ENCODE measurements around the gene NRG2.

NRG2 gene

GRCh38 chr5:139900546-139901250 is 142.4 kb downstream of the NRG2 start:
- DNase-seq: no peak

- DNase-seq: no peak
These were observed 144.1 kb downstream of the NRG2 start for GRCh38 chr5:139898981-139899380.

GRCh38 chr5:139897982-139898381 is 145.1 kb downstream of the NRG2 start:
- DNase-seq: no peak

- DNase-seq: no peak
These were observed 145.8 kb downstream of the NRG2 start for GRCh38 chr5:139897342-139897741.

- DNase-seq: no peak
These were observed 146.4 kb downstream of the NRG2 start for GRCh38 chr5:139896718-139897117.

- no peak for DNase-seq
These were observed 147.5 kb downstream of the NRG2 start for GRCh38 chr5:139895647-139896046.

- DNase-seq: no peak
These were observed 148.1 kb downstream of the NRG2 start for GRCh38 chr5:139895046-139895445.

- DNase-seq: no peak
These were observed 149.2 kb downstream of the NRG2 start for GRCh38 chr5:139893873-139894272.

- no peak for DNase-seq
These were observed 153.7 kb downstream of the NRG2 start for GRCh38 chr5:139889410-139889809.

- no peak for DNase-seq
These were observed 154.7 kb downstream of the NRG2 start for GRCh38 chr5:139888370-139888769.

- DNase-seq: no peak
These were observed 156.9 kb downstream of the NRG2 start for GRCh38 chr5:139886213-139886612.

GRCh38 chr5:139885857-139886208 is 157.3 kb downstream of the NRG2 start:
- DNase-seq: no peak

GRCh38 chr5:139885172-139885856 is 157.8 kb downstream of the NRG2 start:
- DNase-seq: no peak

GRCh38 chr5:139884734-139885133 is 158.4 kb downstream of the NRG2 start:
- DNase-seq: no peak

- no peak for DNase-seq
These were observed 159.0 kb downstream of the NRG2 start for GRCh38 chr5:139884144-139884543.

- no peak for DNase-seq
These were observed 160.0 kb downstream of the NRG2 start for GRCh38 chr5:139882961-139883539.

GRCh38 chr5:139882316-139882715 is 160.8 kb downstream of the NRG2 start:
- DNase-seq: no peak

- no peak for DNase-seq
These were observed 161.9 kb downstream of the NRG2 start for GRCh38 chr5:139881143-139881733.

- DNase-seq: no peak
These were observed 162.5 kb downstream of the NRG2 start for GRCh38 chr5:139880416-139881142.

GRCh38 chr5:139878093-139878492 is 165.0 kb downstream of the NRG2 start:
- no peak for DNase-seq

- no peak for DNase-seq
These were observed 165.9 kb downstream of the NRG2 start for GRCh38 chr5:139877129-139877597.

- DNase-seq: no peak
These were observed 167.1 kb downstream of the NRG2 start for GRCh38 chr5:139875957-139876356.

All from stimulated activated CD4-positive, alpha-beta T cell treated with anti-CD3 and anti-CD28 coated beads, Interleukin-2, amount 100 ng/mL, for 48 hours (primary cell).